NCI-H146 treated with DMSO at 0.1 percent for 48 hours (cell line): ENCODE results near the gene TBRG1.

Source experiments
- DNase-seq: peaks from one replicate; lab custom pipeline; 2025; ENCODE audit not compliant: unreplicated experiment; lab: John Stamatoyannopoulos, UW

The TBRG1 gene

GRCh38 chr11:124612567-124613246 lies 10.0 kb upstream of the TBRG1 start:
- DNase-seq, result no peak

GRCh38 chr11:124618863-124619262 lies 3.8 kb upstream of the TBRG1 start:
- DNase-seq, result no peak

DNA sequence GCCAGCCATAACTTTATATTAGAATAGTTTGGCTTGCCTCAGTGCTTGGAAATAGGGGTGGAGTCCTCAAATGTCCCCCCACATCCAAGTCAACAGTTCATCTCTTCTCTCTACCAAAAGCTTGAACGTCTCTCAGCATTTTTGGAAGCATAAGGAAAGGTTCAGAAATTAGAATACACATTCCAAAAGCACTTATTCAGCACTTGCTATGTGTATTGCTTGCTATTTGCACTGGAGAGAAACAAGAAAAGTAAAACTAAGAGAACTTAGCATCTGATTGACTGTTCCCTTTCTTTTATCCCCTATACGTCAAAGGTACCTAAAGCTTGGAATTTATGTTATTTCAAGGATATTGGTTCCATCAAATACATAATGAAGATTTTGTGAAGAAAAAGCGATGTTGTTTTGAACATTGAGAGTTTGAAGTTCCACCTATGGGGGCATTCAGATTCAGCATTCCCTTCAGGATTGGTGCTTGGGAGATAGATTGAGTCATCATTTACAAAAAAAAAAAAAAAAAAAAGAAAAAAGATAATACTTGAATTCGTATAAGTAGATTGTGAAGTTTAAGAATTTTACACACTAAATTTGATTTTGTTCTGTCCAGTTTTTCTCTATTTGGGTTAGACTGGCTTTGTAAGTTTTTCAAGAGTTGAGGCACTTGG lies 1.3 kb downstream of the TBRG1 start:
- no peak for DNase-seq

DNA sequence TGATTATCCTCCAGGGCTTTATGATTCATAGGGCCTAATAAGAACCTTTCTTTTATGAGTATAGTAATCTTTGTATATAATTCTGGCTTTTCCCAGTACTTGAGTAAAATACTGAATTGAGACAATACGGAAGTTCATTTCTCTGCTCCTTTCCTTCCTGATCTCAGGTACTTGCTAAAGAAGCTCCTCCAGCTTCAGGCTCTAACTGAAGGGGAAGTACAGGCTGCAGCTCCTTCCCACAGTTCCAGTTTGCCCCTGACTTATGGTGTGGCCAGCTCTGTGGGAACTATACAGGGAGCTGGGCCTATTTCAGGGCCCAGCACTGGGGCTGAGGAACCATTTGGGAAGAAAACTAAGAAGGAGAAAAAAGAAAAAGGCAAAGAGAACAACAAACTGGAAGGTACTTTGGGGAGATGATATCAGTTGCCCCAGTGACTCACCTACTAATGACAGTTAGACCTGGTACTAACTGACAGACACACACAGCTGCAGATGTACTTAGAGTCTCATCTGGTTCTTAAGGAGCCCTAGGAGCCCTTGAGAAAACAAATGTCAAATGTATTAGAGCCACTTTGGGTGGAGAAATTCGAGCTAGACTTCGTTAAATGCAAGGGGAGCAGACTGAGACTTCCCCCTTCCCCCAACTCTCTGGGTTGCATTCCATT lies 3.0 kb downstream of the TBRG1 start:
- no peak for DNase-seq

DNA sequence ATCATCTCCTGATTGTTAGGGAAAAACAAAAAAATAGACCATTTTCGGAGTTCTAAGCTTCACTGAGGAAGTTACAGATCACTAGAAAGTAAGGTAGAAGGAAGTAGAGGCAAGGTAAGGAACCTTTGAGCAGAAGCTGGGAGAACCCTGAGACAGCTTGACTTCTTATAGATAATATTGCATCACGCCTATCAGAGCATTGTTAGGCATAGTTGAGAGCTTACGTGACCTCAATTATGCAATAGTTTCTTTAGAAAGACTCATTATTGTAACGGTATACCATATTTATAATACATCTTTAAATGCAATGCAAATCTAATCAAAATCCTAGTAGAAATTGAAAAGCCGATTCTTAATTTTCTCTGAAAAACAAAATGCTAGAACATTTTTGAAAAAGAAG lies 4.9 kb downstream of the TBRG1 start:
- DNase-seq, result no peak

DNA sequence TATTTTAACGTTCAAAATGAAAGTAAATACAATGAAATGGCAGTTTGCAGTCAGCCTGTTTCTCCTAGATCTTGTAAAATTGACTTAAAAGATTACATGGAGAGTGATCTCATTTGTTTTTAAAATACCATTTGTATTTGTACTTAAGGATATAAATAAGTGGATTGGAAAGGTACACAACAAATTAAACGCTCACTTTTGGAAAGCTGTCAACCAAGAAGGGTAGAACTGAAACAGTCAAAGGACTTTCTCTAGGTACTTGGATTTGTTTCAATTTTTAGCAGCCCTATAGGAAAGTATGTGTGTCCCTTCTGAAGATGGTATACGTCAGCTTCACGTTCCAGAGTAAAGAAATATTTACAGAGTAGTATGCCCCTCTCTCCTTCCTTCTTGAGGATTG lies 7.3 kb downstream of the TBRG1 start:
- DNase-seq, result no peak

DNA sequence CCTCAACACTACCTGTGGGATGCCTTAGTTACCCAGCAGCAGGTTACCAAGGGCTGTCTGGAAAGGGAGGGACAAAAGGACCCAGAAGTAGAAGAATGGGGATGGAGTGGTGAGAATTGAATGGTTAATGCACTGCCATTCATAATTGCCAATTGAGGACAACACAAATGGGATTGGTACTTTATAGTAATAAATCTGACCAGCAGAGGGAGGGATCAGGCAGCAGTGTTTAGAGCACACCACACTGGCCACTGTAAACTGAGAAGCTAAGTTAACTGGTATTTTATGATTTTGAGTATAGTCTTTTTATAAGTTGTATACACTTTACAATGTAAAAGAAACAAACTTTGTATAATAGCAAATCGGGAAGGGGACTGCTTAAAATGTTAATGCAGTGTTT lies 10.7 kb downstream of the TBRG1 start:
- no peak for DNase-seq

DNA sequence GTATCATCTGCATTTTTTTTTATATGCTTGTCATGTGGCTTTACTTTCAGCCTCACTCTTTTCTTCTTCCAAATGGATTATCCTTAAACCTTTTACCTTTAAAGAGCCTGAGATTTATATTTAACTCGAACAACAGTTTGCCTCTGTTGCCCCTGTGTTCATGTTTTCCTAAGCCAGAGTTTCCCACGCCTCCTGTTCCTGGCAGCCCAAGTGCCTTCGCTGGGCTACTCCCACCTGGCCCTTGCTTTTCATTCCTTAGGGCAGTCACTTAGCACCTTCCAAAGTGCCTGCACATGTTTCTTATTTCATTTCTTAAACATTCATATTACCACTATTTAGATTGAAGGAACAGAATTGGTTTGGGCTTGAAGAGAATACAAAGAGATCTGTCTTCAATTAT lies 13.3 kb downstream of the TBRG1 start:
- no peak for DNase-seq

- no peak for DNase-seq
Measured at GRCh38 chr11:124638500-124638899, 15.8 kb downstream of the TBRG1 start.

DNA sequence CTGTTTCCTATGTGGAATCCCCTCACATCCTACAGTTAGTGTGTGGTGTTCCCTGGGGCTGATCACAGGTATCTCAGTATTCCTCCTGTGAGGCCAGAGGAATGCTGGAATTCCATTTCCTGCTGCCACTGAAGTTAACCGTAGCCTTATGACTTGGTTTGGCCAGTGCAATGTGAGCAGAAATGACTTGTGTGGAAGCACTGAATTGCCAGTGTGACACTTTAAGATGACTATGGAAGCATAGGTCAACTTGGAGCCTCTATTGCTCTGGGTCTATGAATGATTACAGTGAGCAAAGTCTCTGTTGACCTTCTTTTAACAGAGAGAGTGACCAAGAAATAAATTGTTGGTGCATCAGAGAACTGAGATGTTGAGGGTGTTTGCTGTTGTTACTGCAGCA lies 16.5 kb downstream of the TBRG1 start:
- no peak for DNase-seq

DNA sequence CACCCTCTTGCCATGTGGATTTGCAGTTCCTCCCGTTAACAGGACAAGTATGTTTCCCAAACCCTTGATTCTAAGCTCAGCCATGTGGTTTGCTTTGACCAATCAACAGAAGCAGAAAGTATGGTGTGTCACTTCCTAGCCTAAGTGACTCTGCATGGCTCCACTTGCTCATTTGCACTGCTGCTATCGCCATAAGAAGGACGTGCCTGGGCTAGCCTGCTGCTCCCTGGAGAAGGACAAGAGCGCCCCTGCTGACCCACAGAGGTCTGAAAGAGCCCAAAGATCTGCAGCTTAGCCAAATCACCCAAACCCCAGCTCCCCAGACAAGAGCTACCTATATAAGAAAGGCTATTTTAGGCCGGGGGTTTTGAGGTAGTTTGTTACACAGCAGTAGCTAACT lies 18.0 kb downstream of the TBRG1 start:
- DNase-seq, result no peak

GRCh38 chr11:124642628-124643027 lies 20.0 kb downstream of the TBRG1 start:
- no peak for DNase-seq

GRCh38 chr11:124643042-124643604 lies 20.5 kb downstream of the TBRG1 start:
- DNase-seq, result no peak

GRCh38 chr11:124643605-124644425 lies 21.2 kb downstream of the TBRG1 start:
- DNase-seq, result no peak

DNA sequence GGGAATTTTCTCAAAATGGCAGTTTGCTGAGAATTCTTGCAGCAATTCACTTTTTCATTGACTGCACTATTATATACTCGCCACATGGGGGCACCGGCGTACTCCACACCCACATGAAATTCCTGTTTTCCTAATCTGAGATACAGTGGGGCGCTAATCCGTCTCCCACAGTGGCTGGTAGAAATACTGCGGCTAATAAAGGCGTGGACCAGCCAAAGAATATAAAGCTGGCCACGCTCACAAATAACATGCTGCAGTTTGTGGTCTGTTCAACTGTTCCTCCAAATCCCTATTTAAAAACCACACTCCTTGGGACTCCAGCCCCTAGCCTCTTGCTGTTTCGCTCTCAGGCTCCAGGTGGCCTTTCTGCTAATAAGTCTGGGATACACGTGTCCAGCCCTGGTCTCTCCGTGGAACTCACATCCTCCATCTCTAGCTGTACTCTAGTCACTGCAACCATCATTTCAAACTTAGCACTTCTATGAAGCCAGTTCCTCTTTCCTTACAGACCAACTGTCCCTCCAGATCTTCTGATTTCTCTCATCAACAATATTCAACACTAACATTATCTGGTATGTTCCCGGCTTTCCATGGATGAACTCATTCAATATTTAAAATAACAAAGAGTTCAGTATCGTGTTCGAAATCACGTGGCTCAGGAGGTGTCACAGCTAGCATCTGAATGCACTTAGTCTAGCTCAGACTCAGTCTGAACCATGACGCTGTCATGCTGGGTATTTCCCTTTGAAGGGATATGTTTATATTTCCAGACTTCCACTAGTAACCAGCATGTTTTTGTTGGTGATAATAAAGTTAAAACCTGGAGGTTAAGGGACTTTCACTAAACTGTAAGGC lies 22.0 kb downstream of the TBRG1 start:
- peak; percentile 62 for DNase-seq

DNA sequence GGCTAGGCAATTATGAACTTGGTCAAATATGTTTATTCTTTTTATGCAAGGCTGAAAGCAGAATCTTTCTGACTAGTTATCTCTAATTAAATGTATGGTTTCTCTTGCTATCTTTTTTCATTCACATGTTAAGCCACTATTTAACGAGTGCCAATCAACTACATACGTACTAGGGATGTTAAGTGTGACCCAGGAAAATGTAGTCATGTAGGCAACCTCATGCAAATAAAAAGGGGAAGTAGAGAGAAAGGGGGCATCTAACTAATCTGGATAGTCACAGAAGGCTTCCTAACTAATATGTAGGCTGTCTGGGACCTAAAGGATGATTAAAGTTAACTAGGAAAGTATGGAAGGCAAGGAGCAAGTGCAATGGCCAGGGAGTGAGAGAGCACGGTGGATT lies 23.5 kb downstream of the TBRG1 start:
- no peak for DNase-seq

DNA sequence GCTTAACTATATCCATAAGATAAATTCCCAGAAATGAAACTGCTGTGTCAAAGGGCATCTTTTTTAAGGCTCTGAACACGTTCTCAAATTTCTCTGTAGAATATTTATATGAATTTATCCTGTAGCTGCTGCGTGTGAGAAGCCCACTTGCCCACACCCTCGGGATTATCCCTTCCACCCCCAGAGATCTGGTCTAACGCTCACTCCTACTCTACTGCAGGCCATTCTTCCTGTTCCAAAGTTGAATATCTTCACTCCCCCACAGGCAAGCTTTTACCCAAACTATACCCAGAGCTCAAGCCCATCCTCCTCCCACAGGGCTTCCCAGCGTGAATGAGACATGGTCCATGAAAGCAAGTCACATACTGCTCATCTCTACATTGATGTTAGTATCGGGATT lies 25.9 kb downstream of the TBRG1 start:
- DNase-seq, result no peak

DNA sequence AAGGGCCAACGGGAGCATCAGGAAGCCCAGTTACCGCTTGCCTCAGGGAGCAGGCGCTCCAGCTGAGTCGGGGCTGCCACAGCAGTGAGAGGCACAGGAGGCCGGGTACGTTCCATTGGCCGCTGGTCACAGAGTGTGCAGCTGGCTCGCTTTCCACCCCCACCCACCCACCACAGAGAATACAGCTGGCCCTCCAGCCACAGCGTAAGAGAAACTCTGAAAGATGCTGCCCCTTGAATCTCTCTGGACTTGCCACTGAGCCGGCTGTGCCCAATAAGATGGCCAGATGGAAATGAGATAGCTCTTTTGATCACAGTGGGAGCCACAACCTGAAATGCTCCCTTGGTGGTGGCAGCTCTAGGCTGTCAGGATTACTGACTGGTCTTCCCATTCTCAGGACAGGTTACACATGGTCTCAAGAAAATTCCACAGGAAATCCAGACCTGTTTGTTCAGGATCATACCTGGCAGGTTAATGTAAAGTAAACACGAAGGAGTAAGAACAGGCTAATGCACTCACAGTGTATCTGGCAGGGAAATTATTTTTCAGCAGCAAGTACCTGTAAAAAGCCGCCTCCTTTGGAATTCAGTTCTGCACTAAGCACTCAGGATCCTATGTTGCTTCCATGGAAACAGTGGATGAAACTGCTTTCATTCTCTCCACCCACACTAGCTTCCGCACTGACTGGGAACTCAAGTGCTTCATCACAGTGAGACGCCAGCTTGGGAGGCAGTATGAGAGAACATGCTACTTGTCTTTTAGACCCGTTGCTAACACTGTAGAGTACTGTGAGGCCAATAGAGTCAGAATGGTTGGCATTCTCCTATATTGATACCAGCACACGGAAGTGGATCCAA lies 34.3 kb downstream of the TBRG1 start:
- DNase-seq, result no peak

- no peak for DNase-seq
Measured at GRCh38 chr11:124657904-124658303, 35.2 kb downstream of the TBRG1 start.
